LNCAP (cell line): ENCODE measurements around the gene ARHGAP22.

Source experiments
- TF ChIP-seq, protein P1 (sequence below): fragments of 450-650 bp; IDR thresholded peaks from 2 replicates; pipeline ENCODE4 v1.5.1; 2017; ENCODE audit warnings: mild to moderate bottlenecking

Gene ARHGAP22

DNA sequence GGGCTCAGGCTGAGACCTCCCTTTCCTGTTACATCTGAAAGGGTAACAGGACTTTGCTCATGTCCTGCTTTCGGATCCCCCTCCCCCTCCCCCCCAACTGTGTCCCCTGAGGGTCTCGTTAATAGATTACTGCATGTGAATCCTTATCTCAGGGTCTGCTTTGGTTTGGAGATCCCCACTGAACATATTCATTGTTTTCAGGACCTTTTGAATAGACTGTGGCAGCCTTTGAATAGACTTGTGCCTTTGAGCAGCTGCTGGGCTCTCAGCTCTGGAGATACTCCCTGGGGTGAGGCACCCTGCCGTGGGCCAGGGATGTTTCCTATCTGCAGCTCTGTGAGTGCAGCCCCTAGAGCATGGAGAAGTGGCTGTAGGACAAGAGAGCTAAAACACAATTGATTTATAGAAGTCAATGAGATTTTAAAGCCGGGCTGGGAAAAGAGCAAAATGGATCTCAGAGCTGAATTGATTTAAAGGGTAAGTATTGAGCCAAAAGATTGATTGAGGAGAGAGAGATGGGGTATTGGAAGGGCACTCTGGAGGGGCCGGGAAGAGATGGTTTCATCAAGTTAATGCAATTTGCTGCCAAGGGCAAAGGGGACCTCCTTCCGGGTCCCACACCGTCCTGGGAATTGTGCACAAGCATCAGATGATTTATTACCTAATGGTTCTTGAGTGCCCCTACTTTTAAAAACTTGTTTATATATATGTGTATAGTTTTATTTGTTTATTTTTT, 9.9 kb downstream of the ARHGAP22 start:
- TF ChIP-seq, protein P1, sequence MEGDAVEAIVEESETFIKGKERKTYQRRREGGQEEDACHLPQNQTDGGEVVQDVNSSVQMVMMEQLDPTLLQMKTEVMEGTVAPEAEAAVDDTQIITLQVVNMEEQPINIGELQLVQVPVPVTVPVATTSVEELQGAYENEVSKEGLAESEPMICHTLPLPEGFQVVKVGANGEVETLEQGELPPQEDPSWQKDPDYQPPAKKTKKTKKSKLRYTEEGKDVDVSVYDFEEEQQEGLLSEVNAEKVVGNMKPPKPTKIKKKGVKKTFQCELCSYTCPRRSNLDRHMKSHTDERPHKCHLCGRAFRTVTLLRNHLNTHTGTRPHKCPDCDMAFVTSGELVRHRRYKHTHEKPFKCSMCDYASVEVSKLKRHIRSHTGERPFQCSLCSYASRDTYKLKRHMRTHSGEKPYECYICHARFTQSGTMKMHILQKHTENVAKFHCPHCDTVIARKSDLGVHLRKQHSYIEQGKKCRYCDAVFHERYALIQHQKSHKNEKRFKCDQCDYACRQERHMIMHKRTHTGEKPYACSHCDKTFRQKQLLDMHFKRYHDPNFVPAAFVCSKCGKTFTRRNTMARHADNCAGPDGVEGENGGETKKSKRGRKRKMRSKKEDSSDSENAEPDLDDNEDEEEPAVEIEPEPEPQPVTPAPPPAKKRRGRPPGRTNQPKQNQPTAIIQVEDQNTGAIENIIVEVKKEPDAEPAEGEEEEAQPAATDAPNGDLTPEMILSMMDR = no peak

DNA sequence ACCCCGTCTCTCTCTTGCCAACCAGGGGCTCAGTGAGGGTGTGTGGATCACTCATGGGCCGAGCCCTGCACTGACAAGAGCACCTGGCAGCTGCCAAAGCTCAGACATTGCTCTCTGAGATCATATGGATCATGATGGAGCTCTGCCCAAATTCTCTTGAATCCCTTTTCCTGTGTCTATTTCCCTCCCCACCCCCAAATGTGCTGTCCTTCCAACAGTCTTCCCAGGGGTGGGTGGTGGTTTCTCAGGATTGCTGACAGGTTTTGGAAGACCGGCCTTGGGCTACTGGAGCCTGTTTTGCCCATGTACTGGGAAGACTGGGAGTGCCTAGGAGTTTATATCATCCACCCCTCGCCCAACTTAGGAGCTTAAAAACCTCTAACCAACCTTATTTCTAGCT, 10.5 kb downstream of the ARHGAP22 start:
- TF ChIP-seq, protein P1 = no peak

DNA sequence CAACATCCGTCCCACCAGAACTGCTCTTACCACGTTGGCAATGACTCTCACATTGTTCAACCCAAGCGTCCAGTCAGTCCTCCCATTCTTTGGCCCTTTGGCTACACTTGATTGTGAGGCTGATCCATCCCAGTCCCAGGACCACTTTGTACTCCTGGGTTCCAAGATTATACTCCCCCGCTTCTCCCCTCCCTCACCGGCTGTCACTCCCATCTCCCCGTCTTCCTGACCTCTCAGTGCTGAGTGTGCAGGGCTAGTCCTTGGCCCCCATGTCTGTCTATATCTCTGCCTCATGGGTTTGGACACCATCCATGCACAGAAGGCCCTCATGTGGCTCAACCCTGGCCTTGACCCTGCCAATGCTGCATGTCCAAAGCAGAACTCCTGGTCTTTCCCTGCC, 12.5 kb downstream of the ARHGAP22 start:
- TF ChIP-seq, protein P1 = no peak

DNA sequence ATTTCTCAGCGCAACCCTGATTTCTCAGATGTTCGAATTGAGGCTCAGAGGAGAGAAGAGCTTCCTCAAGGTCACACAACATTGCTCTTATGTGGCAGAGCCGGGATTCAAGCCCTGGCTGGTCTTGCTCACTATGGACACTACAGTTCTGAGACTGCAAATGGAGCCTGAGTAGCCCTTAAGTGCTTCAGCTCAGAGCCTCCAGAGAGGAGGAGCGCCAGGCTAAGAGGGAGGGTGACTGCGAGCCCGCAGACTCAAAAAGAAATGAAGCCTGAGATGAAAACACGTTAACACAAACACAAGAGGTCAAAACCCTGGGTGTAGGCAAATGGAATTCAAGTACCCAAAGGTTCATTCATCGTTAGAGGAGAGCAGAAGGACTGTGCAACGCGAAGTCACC, 13.9 kb downstream of the ARHGAP22 start:
- TF ChIP-seq, protein P1 = no peak

DNA sequence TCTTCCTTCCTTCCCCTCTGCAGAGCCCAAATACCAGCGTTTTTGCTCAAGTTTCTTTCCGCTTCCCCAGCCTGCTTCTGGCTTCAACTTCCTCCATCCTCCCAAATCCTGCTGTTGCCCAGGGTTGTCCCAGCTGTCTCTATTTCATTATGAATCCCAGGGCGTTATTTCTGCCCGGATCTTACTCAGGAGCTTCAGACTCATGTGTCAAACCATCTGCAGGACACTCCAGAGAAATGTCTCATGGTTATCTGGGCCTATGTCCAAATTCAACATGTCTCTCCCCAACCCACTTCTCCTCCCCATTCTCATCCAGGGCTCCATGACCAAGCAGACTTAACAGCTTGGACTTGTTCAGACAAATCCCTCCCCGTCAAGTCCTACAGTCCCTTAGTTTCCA, 15.6 kb downstream of the ARHGAP22 start:
- TF ChIP-seq, protein P1 = no peak

DNA sequence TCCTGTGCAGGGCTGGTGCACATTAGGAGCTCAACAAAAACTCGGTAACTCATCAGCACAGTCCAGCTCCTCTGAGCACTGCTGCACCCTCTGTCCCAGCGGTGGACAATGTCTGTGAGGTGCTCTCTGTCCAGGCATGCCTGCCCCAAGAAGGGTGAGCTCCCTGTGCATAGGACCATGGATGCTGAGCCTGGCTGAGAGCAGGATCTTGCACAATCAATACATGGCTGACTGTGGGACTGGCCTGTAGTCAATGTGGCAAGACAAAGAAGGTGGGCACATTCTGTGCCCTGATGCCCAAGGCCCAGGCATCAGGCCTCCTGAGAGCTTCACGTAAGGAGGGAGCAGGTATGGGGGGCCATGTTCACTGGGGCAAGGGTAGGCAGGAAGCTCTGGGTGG, 17.1 kb downstream of the ARHGAP22 start:
- TF ChIP-seq, protein P1 = no peak

DNA sequence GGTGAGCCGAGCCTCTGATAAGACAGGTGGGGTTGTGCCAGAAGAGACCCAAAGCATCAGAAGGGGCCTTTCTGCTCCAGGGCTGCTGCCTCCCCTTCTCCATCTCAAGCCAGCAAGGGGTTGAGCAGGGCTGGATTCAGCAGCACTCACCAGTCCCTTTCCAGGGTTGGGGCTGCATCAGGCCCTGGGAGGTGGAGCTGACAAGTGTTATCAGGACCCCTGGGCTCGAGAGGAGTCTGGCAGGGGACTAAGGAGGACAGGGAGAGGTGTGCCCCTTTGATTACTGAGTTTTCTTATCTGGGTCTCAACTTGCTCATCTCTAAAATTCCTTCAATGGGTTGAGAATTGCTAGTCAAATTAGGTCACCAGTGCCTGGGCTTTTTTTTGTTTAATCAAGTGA, 17.8 kb downstream of the ARHGAP22 start:
- TF ChIP-seq, protein P1 = no peak

DNA sequence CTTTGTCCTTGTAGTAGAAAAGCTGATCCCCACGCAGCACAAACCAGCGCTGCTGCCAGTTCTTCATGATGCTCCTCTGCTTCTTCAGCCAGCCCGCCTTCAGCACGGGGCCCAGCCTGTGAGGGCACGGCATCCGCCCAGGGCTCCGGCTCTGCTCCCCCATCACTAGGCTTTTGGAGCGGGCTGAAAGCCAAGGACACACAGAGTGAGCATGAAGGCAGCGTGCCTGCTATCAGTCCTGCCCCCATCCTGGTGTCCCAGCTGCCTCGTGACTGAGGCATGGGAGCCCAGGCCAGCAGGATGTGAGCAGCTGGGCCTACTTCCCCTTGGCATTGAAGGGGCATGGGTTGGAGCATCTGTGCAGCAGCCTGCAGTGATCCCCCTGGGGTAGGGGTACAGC, 21.9 kb downstream of the ARHGAP22 start:
- TF ChIP-seq, protein P1 = no peak
